ENCODE measurements around the gene CEP85L. TPM values are rescaled to one million over a fixed set of nuclear protein-coding genes. Genes with fewer than 3 reads are reported as not detected.

CEP85L gene
- total RNA-seq, 1 experiment from 2014 or later: 5.8 TPM

GRCh38 chr6:118638288-118638687, 13.1 kb downstream of the CEP85L start:
- Mint-ChIP-seq H3K9me3 (ENCODE audit: low read depth, unreplicated experiment) (no peaks in the 10 kb centered on the region), H3K36me3 (ENCODE audit: insufficient read depth, unreplicated experiment) (no peaks in the 10 kb centered on the region), H3K4me1 (ENCODE audit: low read depth, unreplicated experiment) (no peaks in the 10 kb centered on the region), H3K27me3 (ENCODE audit: unreplicated experiment) (no peaks in the 10 kb centered on the region), H3K27ac (ENCODE audit: unreplicated experiment) (no peak overlapping the region), H3K4me3 (ENCODE audit: low read depth, unreplicated experiment) (no peak overlapping the region)
- intact Hi-C loops (cut with micrococcal nuclease; ENCODE audit: unreplicated experiment): no loop called here
- DNase-seq: no peak
- no TSS peak for BruUV-seq (replicated peaks)
- CTCF ChIA-PET: no interaction called here
- TF ChIP-seq CTCF (IDR thresholded peaks at IDR 0.05; ENCODE audit: unreplicated experiment): no peak

- Mint-ChIP-seq H3K4me3 (ENCODE audit: low read depth, unreplicated experiment) (no peak overlapping the region), H3K27ac (ENCODE audit: unreplicated experiment) (no peak overlapping the region), H3K36me3 (ENCODE audit: insufficient read depth, unreplicated experiment) (no peaks in the 10 kb centered on the region), H3K27me3 (ENCODE audit: unreplicated experiment) (no peaks in the 10 kb centered on the region), H3K4me1 (ENCODE audit: low read depth, unreplicated experiment) (no peaks in the 10 kb centered on the region), H3K9me3 (ENCODE audit: low read depth, unreplicated experiment) (no peaks in the 10 kb centered on the region)
- intact Hi-C loops (cut with micrococcal nuclease; ENCODE audit: unreplicated experiment): no loop called here
- CTCF ChIA-PET: interaction anchor here (0.5 kb wide), 1 partner anchor 133 kb away, joined by 7 read pairs; no protein-coding TSS in a partner anchor
- BruUV-seq (replicated peaks): no TSS peak
- DNase-seq: no peak
- no peak for TF ChIP-seq CTCF (IDR thresholded peaks at IDR 0.05; ENCODE audit: unreplicated experiment)
These were observed 15.3 kb downstream of the CEP85L start for GRCh38 chr6:118635909-118636735.

GRCh38 chr6:118632359-118632758, 19.0 kb downstream of the CEP85L start:
- DNase-seq: no peak
- no peaks in the 10 kb centered on the region for H3K4me1 Mint-ChIP-seq (ENCODE audit: low read depth, unreplicated experiment)
- no peaks in the 10 kb centered on the region for H3K36me3 Mint-ChIP-seq (ENCODE audit: insufficient read depth, unreplicated experiment)
- CTCF ChIA-PET: no interaction called here
- H3K27me3 Mint-ChIP-seq (ENCODE audit: unreplicated experiment): no peaks in the 10 kb centered on the region
- no peak overlapping the region for H3K27ac Mint-ChIP-seq (ENCODE audit: unreplicated experiment)
- H3K9me3 Mint-ChIP-seq (ENCODE audit: low read depth, unreplicated experiment): no peaks in the 10 kb centered on the region
- no peak for TF ChIP-seq CTCF (IDR thresholded peaks at IDR 0.05; ENCODE audit: unreplicated experiment)
- no TSS peak for BruUV-seq (replicated peaks)
- intact Hi-C loops (cut with micrococcal nuclease; ENCODE audit: unreplicated experiment): no loop called here
- H3K4me3 Mint-ChIP-seq (ENCODE audit: low read depth, unreplicated experiment): no peak overlapping the region

- H3K4me3 Mint-ChIP-seq (ENCODE audit: low read depth, unreplicated experiment): no peak overlapping the region
- no peaks in the 10 kb centered on the region for H3K36me3 Mint-ChIP-seq (ENCODE audit: insufficient read depth, unreplicated experiment)
- intact Hi-C loops (cut with micrococcal nuclease; ENCODE audit: unreplicated experiment): no loop called here
- no peak for DNase-seq
- BruUV-seq (replicated peaks): no TSS peak
- no peaks in the 10 kb centered on the region for H3K4me1 Mint-ChIP-seq (ENCODE audit: low read depth, unreplicated experiment)
- no peak overlapping the region for H3K27ac Mint-ChIP-seq (ENCODE audit: unreplicated experiment)
- H3K27me3 Mint-ChIP-seq (ENCODE audit: unreplicated experiment): no peaks in the 10 kb centered on the region
- peaks cover 5% of the 10 kb centered on the region for H3K9me3 Mint-ChIP-seq (ENCODE audit: low read depth, unreplicated experiment)
- TF ChIP-seq CTCF (IDR thresholded peaks at IDR 0.05; ENCODE audit: unreplicated experiment): no peak
- CTCF ChIA-PET: no interaction called here
These were observed 20.5 kb downstream of the CEP85L start for GRCh38 chr6:118630923-118631322.

All from Calu3 (cell line).